Urothelium cell line (cell line): Measurements from ENCODE around the gene VTA1.
"Not testable (repeated sequence)": the region's sequence is repeated elsewhere in the genome, so short reads cannot be mapped to it uniquely, and the experiment has no call there.

Experiments used
- DNase-seq: peaks from one replicate; pipeline ENCODE4 v3.0.0; 2011; ENCODE audit warnings: low spot score, mixed read lengths
- FAIRE-seq: peaks from 2 replicates; lab custom pipeline; 2011; peaks lifted over from hg19 to GRCh38; lab: Jason Lieb, UNC

VTA1 gene

GRCh38 chr6:142223938-142224337 lies 76.9 kb downstream of the VTA1 start:
- no peak for FAIRE-seq
- no peak for DNase-seq

- DNase-seq (no peak), FAIRE-seq (no peak)
These were observed 78.1 kb downstream of the VTA1 start for GRCh38 chr6:142225115-142225514.

- FAIRE-seq (no peak), DNase-seq (no peak)
These were observed 78.5 kb downstream of the VTA1 start for GRCh38 chr6:142225552-142225951.

GRCh38 chr6:142226731-142227130 lies 79.7 kb downstream of the VTA1 start:
- DNase-seq (no peak), FAIRE-seq (no peak)

GRCh38 chr6:142229518-142230270 lies 82.6 kb downstream of the VTA1 start:
- not testable (repeated sequence) for FAIRE-seq

GRCh38 chr6:142232206-142233044 lies 85.4 kb downstream of the VTA1 start:
- not testable (repeated sequence) for FAIRE-seq, DNase-seq

More at GRCh38 chr6:142229518-142230270, 82.6 kb downstream of the VTA1 start:
- not testable (repeated sequence) for DNase-seq

GRCh38 chr6:142233945-142234682 lies 87.1 kb downstream of the VTA1 start:
- DNase-seq: no peak
- FAIRE-seq: no peak

GRCh38 chr6:142235272-142235671 lies 88.2 kb downstream of the VTA1 start:
- DNase-seq (no peak), FAIRE-seq (no peak)

GRCh38 chr6:142235791-142236190 lies 88.7 kb downstream of the VTA1 start:
- no peak for DNase-seq
- FAIRE-seq: no peak

- DNase-seq (no peak), FAIRE-seq (no peak)
These were observed 89.6 kb downstream of the VTA1 start for GRCh38 chr6:142236691-142237090.

- no peak for DNase-seq
These were observed 91.8 kb downstream of the VTA1 start for GRCh38 chr6:142238881-142239280.

GRCh38 chr6:142240179-142240578 lies 93.1 kb downstream of the VTA1 start:
- DNase-seq: no peak
- no peak for FAIRE-seq

More at GRCh38 chr6:142238881-142239280, 91.8 kb downstream of the VTA1 start:
- no peak for FAIRE-seq

GRCh38 chr6:142241061-142241460 lies 94.0 kb downstream of the VTA1 start:
- DNase-seq: no peak
- FAIRE-seq: no peak

- FAIRE-seq (no peak), DNase-seq (no peak)
These were observed 95.2 kb downstream of the VTA1 start for GRCh38 chr6:142242269-142242668.

GRCh38 chr6:142246960-142247359 lies 99.9 kb downstream of the VTA1 start:
- no peak for FAIRE-seq
- DNase-seq: no peak

- FAIRE-seq (no peak), DNase-seq (no peak)
These were observed 102.2 kb downstream of the VTA1 start for GRCh38 chr6:142249266-142249665.

GRCh38 chr6:142251930-142252445 lies 104.9 kb downstream of the VTA1 start:
- no peak for DNase-seq
- FAIRE-seq: no peak

- FAIRE-seq (no peak), DNase-seq (no peak)
These were observed 107.5 kb downstream of the VTA1 start for GRCh38 chr6:142254513-142254912.

GRCh38 chr6:142255785-142256184 lies 108.7 kb downstream of the VTA1 start:
- DNase-seq (no peak), FAIRE-seq (no peak)

GRCh38 chr6:142258305-142258704 lies 111.2 kb downstream of the VTA1 start:
- FAIRE-seq (no peak), DNase-seq (no peak)

GRCh38 chr6:142258757-142259156 lies 111.7 kb downstream of the VTA1 start:
- DNase-seq (no peak), FAIRE-seq (no peak)
